GM21528 (cell line): ENCODE results near the gene PSME4.

ENCODE experiments used
- ATAC-seq: cut with Tn5 transposase; IDR thresholded peaks from one replicate; pipeline ENCODE4 v1.9.1; 2021; ENCODE audit warnings: mild to moderate bottlenecking, moderate library complexity; ENCODE audit not compliant: unreplicated experiment, low FRiP score

The PSME4 gene

DNA sequence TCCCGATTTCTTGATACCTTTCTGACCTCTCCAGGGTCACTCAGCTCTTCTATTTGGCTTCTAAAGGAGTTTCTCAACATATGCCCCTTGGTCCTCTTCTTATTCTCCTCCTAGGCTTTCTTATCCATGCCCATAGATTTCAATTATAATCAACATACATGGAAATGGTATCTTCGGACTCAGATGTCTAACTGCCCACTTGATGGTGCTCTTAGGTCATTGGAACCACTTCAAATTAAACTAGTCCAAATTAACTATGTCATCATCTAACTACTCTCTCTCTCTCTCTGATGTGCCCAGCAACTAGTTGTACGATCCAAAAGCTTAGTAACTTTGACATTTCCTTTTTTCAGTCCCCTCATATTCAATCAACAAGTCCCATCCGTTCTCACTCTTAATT is 67.8 kb downstream of the PSME4 start:
- ATAC-seq: no peak

DNA sequence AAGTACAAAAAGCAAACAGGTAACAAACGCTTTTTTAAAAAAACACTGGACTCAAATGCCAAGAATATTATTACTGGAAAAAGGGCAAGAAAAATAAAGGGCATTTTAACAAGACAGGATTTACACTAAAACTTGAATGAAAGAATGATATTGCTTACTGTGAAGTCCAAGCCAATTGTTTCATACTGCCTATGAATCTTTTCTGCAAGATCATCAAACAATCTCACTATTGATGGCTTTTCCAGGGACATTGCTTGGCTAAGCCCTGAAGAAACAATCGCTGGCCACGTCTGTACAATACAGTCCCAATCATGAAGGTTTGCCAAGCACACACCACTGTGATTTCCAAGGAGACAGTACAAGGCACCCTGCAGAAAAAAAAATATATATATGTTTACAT is 69.6 kb downstream of the PSME4 start:
- ATAC-seq: no peak

DNA sequence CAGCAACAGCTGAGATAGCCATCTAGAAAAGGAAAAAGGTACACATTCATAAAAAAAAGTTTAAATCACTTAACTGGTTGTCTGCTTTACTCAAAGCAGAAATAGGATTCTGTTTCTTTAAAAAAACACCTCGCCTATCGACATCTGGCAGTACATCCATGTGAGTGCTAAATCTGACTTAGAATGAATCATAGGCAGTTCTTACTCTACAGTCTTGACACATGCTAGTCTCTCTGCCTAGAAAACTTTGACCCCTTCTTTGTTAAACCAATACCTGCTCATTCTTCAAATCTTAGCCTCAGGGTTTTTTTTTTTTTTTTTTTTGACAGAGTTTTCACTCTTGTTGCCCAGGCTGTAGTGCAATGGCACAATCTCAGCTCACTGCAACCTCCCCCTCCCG is 73.9 kb downstream of the PSME4 start:
- no peak for ATAC-seq

DNA sequence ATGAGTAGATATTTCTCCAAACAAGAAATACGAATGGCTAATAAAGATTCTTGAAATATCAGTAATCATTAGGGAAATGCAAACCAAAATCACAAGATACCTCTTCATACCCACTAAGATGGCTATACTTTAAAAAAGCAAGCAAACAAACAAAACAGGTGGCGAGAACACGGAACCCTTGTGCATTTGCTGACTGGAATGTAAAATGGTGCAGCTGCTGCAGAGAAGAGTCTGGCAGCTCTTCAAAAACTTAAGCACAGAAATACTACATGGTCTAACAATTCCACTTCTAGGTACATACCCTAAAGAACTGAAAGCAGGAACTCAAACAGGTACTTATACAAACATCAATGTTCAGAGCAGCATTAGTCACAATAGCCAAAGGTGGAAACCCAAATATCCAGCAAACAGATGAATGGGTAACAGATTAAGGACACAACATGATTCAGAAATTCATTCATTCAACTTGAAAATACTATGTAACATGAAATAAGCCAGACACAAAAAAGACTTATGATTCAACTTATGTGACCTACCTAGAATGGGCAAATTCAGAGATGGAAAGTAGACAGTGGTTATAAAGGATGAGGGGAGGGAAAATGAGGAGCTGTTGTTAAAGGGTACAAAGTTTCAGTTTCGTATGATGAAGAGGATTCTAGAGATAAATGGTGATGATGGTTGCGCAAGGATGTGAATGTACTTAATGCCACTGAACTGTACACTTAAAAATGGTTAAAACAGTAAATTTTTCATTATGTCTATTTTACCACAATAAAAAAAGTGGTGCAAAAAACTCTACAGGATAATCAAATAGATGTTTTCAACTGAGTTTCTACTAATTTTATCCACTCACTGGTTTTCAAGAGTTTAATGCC is 84.2 kb downstream of the PSME4 start:
- ATAC-seq: no peak

DNA sequence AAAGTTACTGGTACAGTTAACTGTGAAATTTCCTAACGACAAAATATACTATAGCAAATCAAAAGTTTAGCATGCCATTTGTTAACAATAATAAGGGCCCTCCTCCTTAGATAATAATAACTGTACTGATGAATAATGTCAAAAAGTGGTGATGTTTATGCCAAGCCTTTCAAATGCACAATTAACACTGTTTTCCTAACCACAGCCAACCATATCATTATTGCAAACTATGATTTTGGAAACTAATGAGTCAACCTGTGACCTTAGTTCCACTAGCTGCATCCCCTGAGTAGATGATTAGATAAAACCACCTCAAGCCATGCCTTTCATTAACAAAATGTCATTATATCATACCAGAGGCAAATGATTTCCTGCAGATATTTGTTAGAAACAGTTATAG is 85.9 kb downstream of the PSME4 start:
- ATAC-seq: no peak

DNA sequence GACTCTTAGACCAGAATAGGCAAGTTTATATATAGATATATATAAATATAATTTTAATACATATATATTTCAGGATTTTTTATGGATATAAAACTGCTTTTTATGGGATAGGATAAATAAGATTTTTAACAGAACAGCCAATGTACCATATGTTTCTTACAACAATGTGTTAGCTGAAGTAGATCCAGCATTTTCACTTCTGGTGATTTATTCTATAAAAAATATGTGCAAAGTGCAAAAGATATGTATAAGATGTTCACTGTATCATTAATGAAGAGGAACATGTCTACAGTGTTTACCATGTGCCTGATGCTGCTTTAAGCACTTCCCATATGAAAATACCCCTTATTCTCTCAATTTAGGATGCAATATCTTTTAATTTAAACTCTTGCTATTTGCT is 88.8 kb downstream of the PSME4 start:
- no peak for ATAC-seq

DNA sequence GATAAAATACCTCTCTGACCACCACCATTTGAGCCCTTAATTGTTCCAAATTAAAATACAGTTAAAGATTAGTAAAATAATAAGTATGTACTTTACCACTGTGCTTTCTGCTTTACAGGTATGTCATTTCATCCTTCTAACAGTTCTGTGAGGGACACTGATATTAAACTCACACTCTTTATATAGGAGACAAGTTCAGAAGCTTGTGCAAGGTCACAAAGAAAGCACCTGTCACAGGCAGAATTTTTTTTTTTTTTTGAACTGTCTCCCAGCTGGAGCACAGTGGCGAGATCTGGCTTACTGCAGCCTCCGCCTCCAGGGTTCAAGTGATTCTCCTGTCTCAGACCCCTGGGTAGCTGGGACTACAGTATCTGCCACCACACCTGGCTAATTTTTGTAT is 89.4 kb downstream of the PSME4 start:
- no peak for ATAC-seq

DNA sequence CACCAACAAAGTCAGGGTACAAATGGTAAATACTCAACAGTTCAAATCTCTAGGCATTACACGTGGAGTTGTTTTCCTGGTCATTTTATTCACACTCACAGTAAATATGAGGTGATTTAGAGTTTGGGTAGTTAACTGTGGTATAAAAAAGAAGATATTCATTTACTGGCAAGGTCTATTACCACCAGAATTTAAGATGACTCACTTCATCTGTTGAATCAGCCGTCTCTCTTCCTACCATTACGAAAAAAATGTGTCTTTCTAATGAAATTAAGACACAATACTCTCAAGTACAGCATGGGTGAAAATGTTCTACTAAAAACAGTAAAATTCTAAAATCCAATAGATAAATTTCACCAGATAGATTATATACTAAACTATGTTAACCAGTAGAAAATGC is 90.0 kb downstream of the PSME4 start:
- ATAC-seq: no peak

DNA sequence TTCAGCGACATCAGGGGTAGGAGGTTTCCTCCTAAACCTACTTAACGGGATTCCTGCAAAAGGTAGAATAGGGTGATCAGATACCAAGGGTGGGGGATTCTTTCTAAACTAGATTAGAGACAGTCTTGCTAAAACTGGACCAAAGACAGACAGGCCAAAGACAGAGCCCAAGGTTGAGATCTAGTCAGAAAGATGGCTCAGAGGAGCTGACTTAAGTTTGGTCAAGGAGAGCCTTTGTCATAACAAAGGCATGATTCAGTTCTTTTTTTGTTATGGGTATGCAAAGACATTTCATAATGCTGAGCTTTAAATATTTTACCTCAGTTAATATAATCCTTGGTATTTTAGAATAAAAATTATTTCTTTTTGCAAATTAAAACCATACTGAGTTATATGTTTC is 93.2 kb downstream of the PSME4 start:
- ATAC-seq: no peak

DNA sequence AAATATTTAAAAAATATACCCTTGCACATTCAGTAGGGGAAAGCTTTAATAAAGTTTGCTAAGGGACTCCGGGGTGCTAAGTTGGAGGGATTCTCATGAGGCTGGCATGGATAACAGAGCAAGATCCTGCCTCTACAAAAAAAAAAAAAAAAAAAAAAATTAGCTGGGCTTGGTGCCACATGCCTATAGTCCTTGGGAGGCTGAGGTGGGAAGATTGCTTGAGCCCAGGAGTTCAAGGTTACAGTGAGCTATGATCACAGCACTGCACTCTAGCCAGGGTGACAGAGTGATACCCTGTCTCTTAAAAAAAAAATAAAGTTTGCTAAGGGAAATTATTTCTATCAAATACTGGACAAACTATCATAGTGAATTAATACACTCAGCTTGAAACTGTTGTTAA is 93.7 kb downstream of the PSME4 start:
- no peak for ATAC-seq

DNA sequence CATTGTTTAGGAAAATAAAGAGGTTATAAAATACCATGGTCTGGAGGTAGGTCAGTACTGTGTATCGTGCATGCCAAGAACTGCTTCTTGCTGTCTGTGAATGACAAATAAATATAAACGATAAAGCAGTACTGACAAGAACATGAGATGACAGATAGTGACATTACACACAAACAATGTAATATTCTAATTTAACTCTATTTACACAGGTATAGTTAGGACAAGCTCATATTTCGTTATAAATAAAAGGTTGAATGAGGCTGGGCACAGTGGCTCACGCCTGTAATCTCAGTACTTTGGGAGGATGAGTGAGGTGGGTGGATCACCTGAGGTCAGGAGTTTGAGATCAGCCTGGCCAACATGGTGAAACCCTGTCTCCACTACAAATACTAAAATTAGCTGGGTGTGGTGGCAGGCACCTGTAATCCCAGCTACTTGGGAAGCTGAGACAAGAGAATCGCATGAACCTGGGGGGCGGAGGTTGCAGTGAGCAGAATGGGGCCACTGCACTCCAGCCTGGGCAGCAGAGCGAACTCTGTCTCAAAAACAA is 96.3 kb downstream of the PSME4 start:
- ATAC-seq: no peak

DNA sequence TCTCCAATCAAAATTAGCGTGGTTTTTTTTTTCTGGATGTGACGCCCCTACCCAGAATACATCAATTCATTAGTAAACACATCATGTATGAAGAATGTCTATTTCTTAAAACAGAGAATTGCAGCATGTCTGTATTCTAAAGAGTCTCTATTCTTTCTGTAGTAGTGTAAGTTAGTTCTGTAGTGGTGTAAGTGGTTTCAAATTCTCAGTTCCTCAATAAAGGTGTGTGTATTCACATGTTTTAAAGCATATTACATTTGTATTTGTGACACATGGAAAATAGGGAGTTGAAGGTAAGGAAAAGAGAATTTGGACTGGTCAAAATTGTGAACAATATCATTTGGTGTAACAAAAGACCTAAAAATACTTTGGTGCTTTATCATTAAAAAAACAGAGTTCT is 103.0 kb downstream of the PSME4 start:
- no peak for ATAC-seq

DNA sequence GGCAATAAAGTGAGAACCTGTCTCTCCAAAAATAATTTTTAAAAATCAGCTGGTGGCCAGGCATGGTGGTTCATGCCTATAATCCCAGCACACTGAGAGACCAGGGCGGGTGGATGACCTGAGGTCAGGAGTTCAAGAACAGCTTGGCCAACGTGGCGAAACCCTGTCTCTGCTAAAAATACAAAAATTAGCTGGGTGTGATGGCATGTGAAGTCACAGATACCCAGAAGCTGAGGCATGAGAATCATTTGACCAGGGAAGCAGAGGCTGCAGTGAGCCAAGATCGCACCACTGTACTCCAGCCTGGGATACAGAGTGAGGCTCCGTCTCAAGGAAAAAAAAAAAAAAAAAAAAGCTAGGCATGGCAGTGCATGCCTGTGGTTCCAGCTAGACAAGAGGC is 103.6 kb downstream of the PSME4 start:
- ATAC-seq: no peak

DNA sequence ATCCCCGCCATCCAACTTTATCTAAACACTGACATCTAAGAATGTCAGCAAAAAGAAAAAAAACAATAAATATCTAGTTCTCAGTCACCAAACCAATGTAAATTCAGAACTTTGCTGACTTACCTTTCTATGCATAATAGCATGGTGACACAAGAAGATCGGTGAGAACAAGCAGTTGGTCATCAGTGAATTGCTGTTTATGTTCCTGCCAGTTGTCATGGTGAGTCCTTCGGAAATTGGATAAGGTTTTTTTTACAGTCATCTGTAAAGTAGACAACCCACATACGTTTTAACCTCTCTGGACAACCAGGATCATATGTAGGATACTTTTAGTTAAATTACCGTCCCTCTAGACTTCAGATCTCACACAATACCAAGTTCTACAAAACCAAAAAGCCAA is 104.8 kb downstream of the PSME4 start:
- ATAC-seq: no peak

DNA sequence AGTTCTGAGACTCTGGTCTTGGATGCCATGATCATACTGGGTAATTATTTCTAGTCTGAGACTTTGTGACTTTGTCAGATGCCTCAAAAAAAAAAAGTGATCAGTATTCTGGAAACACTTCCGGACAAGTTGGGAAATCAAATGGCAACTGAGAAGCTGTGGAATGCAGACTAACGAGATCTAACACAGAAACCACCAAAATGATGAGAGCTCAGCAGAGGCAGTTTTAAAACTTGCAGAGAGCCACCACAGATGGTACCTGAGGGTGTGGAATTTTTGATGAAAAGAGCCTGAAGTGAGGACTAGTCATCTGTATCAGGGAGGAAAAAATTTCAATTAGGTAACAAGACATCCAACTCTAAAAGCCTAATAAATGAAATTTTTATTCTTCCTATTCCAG is 105.5 kb downstream of the PSME4 start:
- ATAC-seq: no peak

DNA sequence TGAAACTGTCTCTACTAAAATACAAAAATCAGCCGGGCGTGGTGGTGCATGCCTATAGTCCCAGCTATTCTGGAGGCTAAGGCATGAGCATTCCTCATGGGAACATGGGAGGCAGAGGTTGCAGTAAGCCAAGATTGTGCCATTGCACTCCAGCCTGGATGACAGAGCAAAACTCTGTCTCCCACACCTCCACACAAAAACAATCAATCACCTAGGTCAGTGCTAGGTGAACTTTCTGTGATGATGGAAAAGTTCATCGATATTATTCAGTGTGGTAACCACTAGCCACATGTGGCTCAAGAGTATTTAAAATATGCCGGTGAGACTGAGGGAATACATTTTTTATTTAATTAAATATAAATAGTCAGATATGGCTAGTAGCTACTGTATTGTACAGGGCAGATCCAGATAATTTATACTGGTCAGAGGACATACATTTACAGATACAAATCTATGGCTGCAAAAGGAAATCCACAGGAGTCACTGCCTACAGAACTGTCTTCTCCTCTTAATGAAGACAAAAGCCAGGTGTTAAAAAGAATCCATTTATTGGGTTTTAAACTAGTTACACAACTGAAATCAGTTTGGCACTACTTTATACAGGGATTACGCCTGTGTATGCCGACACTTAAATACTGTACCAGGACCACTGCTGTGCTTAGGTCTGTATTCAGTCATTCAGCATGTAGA is 107.1 kb downstream of the PSME4 start:
- ATAC-seq: no peak

DNA sequence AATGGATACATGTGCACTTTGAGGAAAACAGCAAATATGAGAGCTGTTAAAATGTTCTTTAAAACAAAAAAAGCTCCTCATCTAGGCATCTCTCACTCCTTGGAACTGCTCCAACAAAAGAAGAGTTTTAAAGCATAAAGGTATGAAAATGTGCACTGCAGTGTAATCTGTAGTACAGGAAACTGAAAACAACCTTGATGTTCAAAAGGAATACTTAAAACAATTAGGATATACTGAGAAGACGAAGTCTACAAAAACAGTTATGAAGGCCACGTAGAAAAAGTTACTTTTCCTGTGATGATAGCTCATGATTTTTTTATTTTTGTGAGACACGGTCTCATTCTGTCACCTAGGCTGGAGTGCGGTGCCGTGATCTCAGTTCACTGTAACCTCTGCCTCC is 109.0 kb downstream of the PSME4 start:
- no peak for ATAC-seq

DNA sequence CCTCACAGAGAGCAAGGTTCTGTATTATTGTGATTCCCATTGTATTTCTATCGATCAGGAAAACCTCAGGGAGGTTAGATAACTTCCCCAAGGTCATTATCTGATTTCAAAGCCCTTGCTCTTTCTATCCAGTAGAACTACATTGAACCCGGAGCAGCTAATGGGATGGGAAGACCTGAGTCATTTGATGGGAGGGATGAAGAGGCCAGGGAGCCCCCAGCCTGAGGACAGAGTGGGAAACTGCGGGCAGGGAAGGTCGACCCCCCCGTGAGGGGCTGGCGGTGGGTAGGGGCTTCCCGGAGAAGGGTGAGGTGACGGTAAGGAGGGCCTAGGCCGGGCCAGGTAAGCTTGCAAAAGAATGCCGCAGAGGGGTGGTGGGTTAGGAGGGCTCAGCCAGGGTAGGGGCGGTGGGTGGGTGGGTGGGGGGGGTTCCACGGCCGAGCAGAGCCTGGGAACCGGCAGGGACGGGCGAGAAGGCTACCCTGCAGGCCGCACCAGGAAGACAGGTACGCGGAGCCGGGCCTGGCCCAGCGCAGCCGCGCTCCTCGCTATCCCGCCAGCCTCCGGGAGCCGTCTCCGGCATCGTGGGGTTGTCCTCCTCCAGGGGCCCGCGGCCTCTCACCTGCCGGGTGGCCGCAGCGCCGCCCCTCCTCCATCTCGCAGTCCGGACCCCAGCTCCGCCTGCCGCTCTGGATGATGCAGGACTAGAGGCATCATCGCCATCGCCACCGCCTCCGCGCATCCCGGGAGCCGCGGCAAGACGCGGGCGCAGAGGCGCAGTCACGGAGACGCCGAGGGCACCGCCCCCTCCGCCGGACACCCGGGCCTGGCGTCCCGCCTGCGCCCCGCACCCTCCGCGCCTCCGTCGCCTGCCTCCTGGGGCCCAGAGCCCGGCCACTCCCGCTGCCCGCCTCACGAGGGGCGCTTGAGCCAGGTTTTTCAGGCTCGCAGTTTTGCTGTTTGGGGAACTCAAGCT is 111.3 kb downstream of the PSME4 start, which contains the start of gene GPR75:
Gene GPR75, minus strand, starts transcription at position 762 of the 976 bp plus-strand sequence. CDS start 5,211 bp downstream, outside the sequence.
- no peak for ATAC-seq

DNA sequence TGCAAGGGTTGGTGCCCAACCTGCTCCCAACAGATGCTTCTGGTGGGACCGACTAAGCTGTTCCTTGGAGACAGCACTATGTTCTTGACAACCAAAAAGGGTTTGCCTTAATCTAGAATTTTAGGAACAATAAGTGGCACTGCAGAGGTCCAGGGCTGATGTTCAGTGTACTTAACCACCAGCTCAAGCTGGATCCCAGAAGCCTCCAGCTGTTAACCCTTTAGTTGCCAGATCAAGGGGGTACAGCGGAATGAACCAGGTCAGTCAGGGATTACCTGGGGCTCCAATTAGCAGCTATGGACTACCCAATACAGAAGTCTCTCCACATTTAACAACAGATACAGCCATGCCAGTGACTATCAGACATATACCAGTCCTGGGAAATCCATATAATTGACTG is 114.5 kb downstream of the PSME4 start:
- ATAC-seq: no peak

DNA sequence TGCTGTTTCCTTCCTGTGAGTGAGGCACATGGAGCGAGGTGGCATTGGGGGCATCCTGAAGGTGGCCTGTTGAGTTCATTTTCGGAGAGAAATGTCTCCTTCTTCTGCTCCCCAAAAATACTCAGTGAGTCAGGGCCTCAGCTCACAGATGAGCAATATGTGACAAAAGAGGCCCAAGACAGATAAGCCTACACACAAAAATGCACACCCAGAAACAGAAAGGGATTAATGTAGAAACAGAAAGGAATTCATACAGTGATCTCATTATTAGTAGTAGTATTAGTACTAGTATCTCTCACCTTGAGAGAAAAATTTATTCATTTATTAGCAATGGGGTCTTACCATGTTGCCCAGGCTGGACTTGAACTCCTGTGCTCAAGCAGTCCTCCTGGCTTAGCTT is 116.1 kb downstream of the PSME4 start:
- no peak for ATAC-seq

DNA sequence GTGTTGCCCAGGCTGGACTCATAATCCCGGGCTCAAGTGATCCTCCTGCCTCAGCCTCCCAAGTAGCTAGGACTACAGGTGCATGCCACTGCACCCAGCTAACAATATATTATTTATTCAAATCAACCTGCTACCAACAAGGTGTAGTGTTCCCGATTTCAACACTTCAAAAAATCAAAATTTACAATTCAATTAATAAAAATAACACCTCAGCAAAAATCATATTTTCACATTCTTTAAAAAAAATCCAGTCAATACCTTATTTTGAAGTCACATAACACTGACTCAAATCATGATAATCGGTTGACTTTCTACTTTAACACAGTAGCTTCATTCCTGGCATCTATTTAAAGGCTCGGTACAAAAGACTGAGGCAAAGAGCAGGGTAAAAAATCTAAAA is 118.3 kb downstream of the PSME4 start:
- no peak for ATAC-seq
